CD14-positive monocyte (primary cell): ENCODE results near the gene PRRC2C. TPM values are rescaled to one million over a fixed set of nuclear protein-coding genes. Genes with fewer than 3 reads are reported as not detected.

ENCODE experiments used
- DNase-seq, 3 donors: peaks; one replicate each; pipeline ENCODE4 v3.0.0-alpha.2; 2011 to 2022
- H2AFZ ChIP-seq: 2 replicates; pipeline ENCODE4 v1.6.0; 2012; ENCODE audit warnings: mild to moderate bottlenecking, low read depth, low read length, inconsistent platforms; ENCODE audit not compliant: insufficient read depth, poor library complexity, severe bottlenecking
- H3K27ac ChIP-seq, 2 donors: 1 replicate in 1 of 2; 2 replicates in 1 of 2; pipeline ENCODE4 v1.5.1; 2012 to 2013; ENCODE audit warnings: low read length in 2 of 2, control low read depth in 1 of 2, inconsistent platforms in 1 of 2, low read depth in 1 of 2, mild to moderate bottlenecking in 1 of 2
- H3K27me3 ChIP-seq, 2 donors: one replicate each; pipeline versions ENCODE4 v1.6.0 to v1.6.1; 2011 to 2013; ENCODE audit warnings: low read length in 2 of 2; ENCODE audit not compliant: control insufficient read depth in 2 of 2, insufficient read depth in 2 of 2
- H3K36me3 ChIP-seq, 2 donors: replicated peaks in 1 of 2; 1 replicate in 1 of 2; 2 replicates in 1 of 2; pipeline versions ENCODE4 v1.5.1 to v1.6.1; 2012 to 2013; ENCODE audit warnings: low read length in 2 of 2, control low read depth in 1 of 2, inconsistent platforms in 1 of 2, mild to moderate bottlenecking in 1 of 2; ENCODE audit not compliant: insufficient read depth in 2 of 2, control insufficient read depth in 1 of 2
- H3K4me1 ChIP-seq, 2 donors: 1 replicate in 1 of 2; 2 replicates in 1 of 2; pipeline versions ENCODE4 v1.5.1 to v1.6.1; 2012 to 2013; ENCODE audit warnings: low read length in 2 of 2, control low read depth in 1 of 2, inconsistent platforms in 1 of 2, mild to moderate bottlenecking in 1 of 2, moderate library complexity in 1 of 2; ENCODE audit not compliant: insufficient read depth in 2 of 2, control insufficient read depth in 1 of 2
- H3K4me2 ChIP-seq: replicated peaks from 2 replicates; pipeline ENCODE3; 2012; ENCODE audit warnings: low read length, moderate library complexity, mild to moderate bottlenecking; ENCODE audit not compliant: poor library complexity, severe bottlenecking; ENCODE audit errors: extremely low read depth
- H3K4me3 ChIP-seq, 3 experiments: fragments of 200-600 bp in 1 of 3; sonication (generic) in 1 of 3; replicated peaks in 1 of 3; 1 replicate in 2 of 3; 2 replicates in 1 of 3; pipeline ENCODE4 v1.5.1; 2011 to 2013; ENCODE audit warnings: low read length in 3 of 3, mild to moderate bottlenecking in 3 of 3, control low read depth in 2 of 3, low read depth in 2 of 3, inconsistent platforms in 1 of 3, moderate library complexity in 1 of 3
- H3K79me2 ChIP-seq: 2 replicates; pipeline ENCODE4 v1.6.0; 2012; ENCODE audit warnings: mild to moderate bottlenecking, control low read depth, inconsistent platforms, low read length, moderate library complexity; ENCODE audit not compliant: insufficient read depth
- H3K9ac ChIP-seq: 2 replicates; pipeline ENCODE4 v1.6.0; 2017; ENCODE audit warnings: low read length, mild to moderate bottlenecking; ENCODE audit not compliant: insufficient read depth, poor library complexity, severe bottlenecking
- H3K9me3 ChIP-seq, 2 donors: replicated peaks in 1 of 2; 1 replicate in 1 of 2; 2 replicates in 1 of 2; pipeline versions ENCODE4 v1.5.1 to v1.6.1; 2012 to 2013; ENCODE audit warnings: low read length in 2 of 2, control low read depth in 1 of 2; ENCODE audit not compliant: control insufficient read depth in 1 of 2, insufficient read depth in 1 of 2
- H4K20me1 ChIP-seq: 2 replicates; pipeline ENCODE4 v1.6.0; 2012; ENCODE audit warnings: mild to moderate bottlenecking, low read length, control low read depth, moderate library complexity; ENCODE audit not compliant: insufficient read depth
- H3K27ac Mint-ChIP-seq, 7 donors: one replicate each; pipeline ENCODE4 v1.8.0; 2020; ENCODE audit warnings: mild to moderate bottlenecking in 7 of 7, mixed read lengths in 7 of 7, moderate library complexity in 6 of 7, inconsistent platforms in 2 of 7
- H3K27me3 Mint-ChIP-seq, 3 donors: one replicate each; pipeline ENCODE4 v1.8.0; 2021 to 2022; ENCODE audit warnings: low read depth in 3 of 3, mild to moderate bottlenecking in 3 of 3, mixed read lengths in 3 of 3, moderate library complexity in 3 of 3, inconsistent platforms in 1 of 3
- H3K36me3 Mint-ChIP-seq, 2 donors: one replicate each; pipeline ENCODE4 v1.8.0; 2020; ENCODE audit warnings: mixed read lengths in 2 of 2, inconsistent platforms in 1 of 2, mild to moderate bottlenecking in 1 of 2
- H3K4me1 Mint-ChIP-seq: one replicate; pipeline ENCODE4 v1.8.0; 2020; ENCODE audit warnings: mild to moderate bottlenecking, mixed read lengths
- H3K4me3 Mint-ChIP-seq, 2 donors: one replicate each; pipeline ENCODE4 v1.8.0; 2020; ENCODE audit warnings: mild to moderate bottlenecking in 2 of 2, mixed read lengths in 2 of 2, moderate library complexity in 1 of 2
- H3K9me3 Mint-ChIP-seq, 7 donors: one replicate each; pipeline ENCODE4 v1.8.0; 2020 to 2022; ENCODE audit warnings: mixed read lengths in 7 of 7, mild to moderate bottlenecking in 6 of 7, moderate library complexity in 6 of 7, inconsistent platforms in 2 of 7
- WGBS: methylation state at CpG from one replicate; pipeline ENCODE4 v1.1.5; 2013; ENCODE audit warnings: missing lambda C conversion rate; ENCODE audit not compliant: insufficient coverage; 5-methylcytosine and 5-hydroxymethylcytosine counted together
- intact Hi-C, 2 donors: fragments of 100-400 bp; cut with micrococcal nuclease; formaldehyde crosslinking; loops; one replicate each; pipeline versions ENCODE4 v1.15.0 to v1.15.1; 2023
- polyA plus RNA-seq, 3 donors: library from polyadenylated mRNA; depleted of rRNA in 1 of 3; unstranded in 2 of 3; stranded (reverse) in 1 of 3; fragments of 300-500 nt in 2 of 3; fragments of >200 nt in 1 of 3; fragmentation: Illumina TruSeq in 2 of 3; gene quantifications; 1 replicate in 2 of 3; 2 replicates in 1 of 3; pipeline ENCODE4 v1.2.3, GENCODE V29; 2012 to 2021
- TF ChIP-seq, protein P1 (sequence below): fragments of 200-600 bp; IDR thresholded peaks from one replicate; pipeline ENCODE4 v1.8.0; 2022; ENCODE audit warnings: antibody characterized with exemption, mild to moderate bottlenecking

Gene PRRC2C
- polyA plus RNA-seq, 3 donors, result 13.8 to 69.1 (median 15.6) TPM

DNA sequence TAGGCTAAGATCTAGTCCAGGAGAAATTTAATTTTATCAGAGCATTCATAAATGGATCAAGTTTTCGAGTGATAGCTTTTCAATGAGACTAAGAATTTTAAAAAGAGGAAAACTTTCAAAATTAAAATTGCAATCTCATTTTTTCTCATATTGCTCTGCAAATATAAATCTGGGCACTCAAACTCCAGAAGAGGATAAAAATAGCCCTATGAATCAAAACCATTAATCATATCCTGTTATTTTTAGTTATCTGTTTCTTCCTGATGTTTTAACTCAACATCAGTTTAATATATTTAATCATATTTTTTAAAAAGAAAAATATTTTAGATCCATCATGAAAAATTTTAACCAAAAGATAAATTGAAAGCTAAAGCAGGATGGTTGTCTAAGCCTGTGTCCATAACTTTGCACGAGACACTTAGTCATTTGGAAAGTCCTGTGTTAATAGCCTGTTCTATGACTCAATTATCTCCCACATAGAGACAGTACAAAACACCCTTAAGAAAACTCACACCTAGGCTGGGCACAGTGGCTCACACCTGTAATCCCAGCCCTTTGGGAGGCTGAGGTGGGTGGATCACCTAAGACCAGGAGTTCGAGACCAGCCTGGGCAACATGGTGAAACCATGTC, 17.1 kb upstream of the PRRC2C start:
- Histone ChIP-seq H3K79me2 (no peaks in the 10 kb centered on the region), H2AFZ (no peak overlapping the region), H3K27ac (no peak overlapping the region), H3K27me3 (no peaks in the 10 kb centered on the region), H3K4me2 (no peak overlapping the region), H3K4me3 (no peak overlapping the region), H3K36me3 (no peaks in the 10 kb centered on the region), H3K9ac (no peak overlapping the region), H3K4me1 (no peaks in the 10 kb centered on the region), H3K9me3 (no peaks in the 10 kb centered on the region), H4K20me1 (no peaks in the 10 kb centered on the region)
- Mint-ChIP-seq H3K9me3 (peaks cover 0 to 2% (median 0%) of the 10 kb centered on the region in 7 donors), H3K4me1 (no peaks in the 10 kb centered on the region), H3K27ac (no peak overlapping the region), H3K4me3 (no peak overlapping the region), H3K36me3 (no peaks in the 10 kb centered on the region), H3K27me3 (peaks cover 1 to 6% (median 1%) of the 10 kb centered on the region in 3 donors)
- peak in 1 of 3 donors; percentile 42 for DNase-seq
- no CpG with 5 or more reads among the region's 3 CpGs for WGBS
- TF ChIP-seq, protein P1, sequence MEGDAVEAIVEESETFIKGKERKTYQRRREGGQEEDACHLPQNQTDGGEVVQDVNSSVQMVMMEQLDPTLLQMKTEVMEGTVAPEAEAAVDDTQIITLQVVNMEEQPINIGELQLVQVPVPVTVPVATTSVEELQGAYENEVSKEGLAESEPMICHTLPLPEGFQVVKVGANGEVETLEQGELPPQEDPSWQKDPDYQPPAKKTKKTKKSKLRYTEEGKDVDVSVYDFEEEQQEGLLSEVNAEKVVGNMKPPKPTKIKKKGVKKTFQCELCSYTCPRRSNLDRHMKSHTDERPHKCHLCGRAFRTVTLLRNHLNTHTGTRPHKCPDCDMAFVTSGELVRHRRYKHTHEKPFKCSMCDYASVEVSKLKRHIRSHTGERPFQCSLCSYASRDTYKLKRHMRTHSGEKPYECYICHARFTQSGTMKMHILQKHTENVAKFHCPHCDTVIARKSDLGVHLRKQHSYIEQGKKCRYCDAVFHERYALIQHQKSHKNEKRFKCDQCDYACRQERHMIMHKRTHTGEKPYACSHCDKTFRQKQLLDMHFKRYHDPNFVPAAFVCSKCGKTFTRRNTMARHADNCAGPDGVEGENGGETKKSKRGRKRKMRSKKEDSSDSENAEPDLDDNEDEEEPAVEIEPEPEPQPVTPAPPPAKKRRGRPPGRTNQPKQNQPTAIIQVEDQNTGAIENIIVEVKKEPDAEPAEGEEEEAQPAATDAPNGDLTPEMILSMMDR, result no peak
- intact Hi-C loops, result no loop called here

DNA sequence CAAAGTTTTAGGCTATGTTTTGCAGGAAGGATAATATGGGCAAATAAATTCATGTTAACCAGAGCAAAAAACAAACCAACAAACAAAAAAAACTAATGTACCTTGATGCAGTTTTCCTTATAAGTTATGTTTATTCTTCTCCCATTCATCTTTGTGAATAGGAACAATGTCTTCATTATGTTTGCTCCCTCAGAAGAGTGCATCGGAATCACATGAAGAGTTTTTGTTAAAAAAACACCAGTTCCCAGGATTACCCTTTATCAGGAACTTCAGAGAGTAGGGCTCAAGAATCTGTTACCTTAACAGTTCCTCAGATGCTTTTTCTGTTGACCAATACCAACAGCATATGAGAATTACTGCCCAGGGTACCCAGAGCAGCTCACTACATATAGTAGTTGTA, 14.6 kb upstream of the PRRC2C start:
- no peaks in the 10 kb centered on the region for H4K20me1 ChIP-seq
- intact Hi-C loops, result no loop called here
- no peak overlapping the region for H3K27ac ChIP-seq
- no peaks in the 10 kb centered on the region for H3K4me1 ChIP-seq
- no peaks in the 10 kb centered on the region for H3K27me3 ChIP-seq
- peaks cover 0 to 2% (median 0%) of the 10 kb centered on the region in 7 donors for H3K9me3 Mint-ChIP-seq
- no peak overlapping the region for H2AFZ ChIP-seq
- no peak overlapping the region for H3K9ac ChIP-seq
- no peak overlapping the region for H3K4me3 ChIP-seq
- H3K79me2 ChIP-seq, result no peaks in the 10 kb centered on the region
- H3K36me3 Mint-ChIP-seq, result no peaks in the 10 kb centered on the region
- peaks cover 1 to 6% (median 1%) of the 10 kb centered on the region in 3 donors for H3K27me3 Mint-ChIP-seq
- DNase-seq, result no peak
- no peak overlapping the region for H3K4me2 ChIP-seq
- no CpG with 5 or more reads among the region's 1 CpG for WGBS
- H3K27ac Mint-ChIP-seq, result no peak overlapping the region
- H3K36me3 ChIP-seq, result no peaks in the 10 kb centered on the region
- no peaks in the 10 kb centered on the region for H3K4me1 Mint-ChIP-seq
- no peak overlapping the region for H3K4me3 Mint-ChIP-seq
- TF ChIP-seq, protein P1, result no peak
- H3K9me3 ChIP-seq, result no peaks in the 10 kb centered on the region
